ENCODE data around the gene ZNF853. TPM values are rescaled to one million over a fixed set of nuclear protein-coding genes. Genes with fewer than 3 reads are reported as not detected.

The ZNF853 gene
- total and polyA plus RNA-seq, 2 of the 8 experiments (the other 6 are each of a cell fraction or from before 2014, with no cell fraction given), result 4.3 to 5.7 TPM

DNA sequence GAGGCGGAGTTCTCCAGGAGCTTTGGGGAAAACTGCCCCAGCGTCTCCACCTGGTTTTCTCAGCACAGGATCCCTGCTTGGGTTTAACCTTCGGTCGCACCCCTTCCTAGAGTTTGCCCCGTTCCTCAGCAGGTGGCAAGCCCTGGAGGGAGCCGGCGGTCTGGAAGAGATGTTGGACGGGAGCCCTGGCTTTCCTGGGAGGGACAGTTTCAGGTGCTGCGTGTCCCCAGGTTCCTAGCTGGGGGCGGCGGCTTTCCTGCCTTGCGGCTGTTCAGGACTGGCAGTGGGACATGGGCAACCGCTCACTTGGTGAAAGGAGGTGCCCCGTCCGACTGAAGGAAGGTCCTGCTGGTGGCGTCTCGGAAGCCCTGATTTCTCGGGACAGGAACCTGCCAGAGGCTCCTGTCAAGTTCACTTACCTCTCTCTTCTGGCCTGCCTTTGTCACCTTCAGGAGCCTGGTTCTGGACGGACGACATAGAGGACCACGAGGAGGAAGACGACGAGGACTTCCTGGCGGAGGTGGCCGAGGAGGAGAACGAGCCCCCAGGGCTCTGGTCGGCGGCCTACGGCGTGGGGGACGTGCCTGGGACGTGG is 36.5 kb downstream of the ZNF853 start:
- Histone ChIP-seq H3K79me2 (ENCODE audit: control insufficient read depth in 1 of 2, insufficient read depth in 2 of 2, low read length in 2 of 2) (no peaks in the 10 kb centered on the region), H2BK20ac (ENCODE audit: low read length) (no peak overlapping the region), H3K4me1 (replicated peaks in 1 of 4; ENCODE audit: control insufficient read depth in 3 of 4, insufficient read depth in 4 of 4, low read length in 3 of 4) (no peaks in the 10 kb centered on the region), H2BK12ac (ENCODE audit: low read depth, low read length) (no peak overlapping the region), H2AFZ (ENCODE audit: low read length) (no peak overlapping the region), H3K23ac (ENCODE audit: insufficient read length) (no peak overlapping the region), H3K79me1 (ENCODE audit: low read depth, low read length) (no peaks in the 10 kb centered on the region; the same call in 1 of the 2 replicates), H3K4me2 (ENCODE audit: insufficient read depth in 1 of 2, low read depth in 2 of 2, low read length in 2 of 2) (no peak overlapping the region), H4K20me1 (replicated peaks in 1 of 2; ENCODE audit: control insufficient read depth in 1 of 2, insufficient read depth in 2 of 2, low read length in 2 of 2) (peaks cover 0 to 3% of the 10 kb centered on the region in 2 experiments), H3K4ac (replicated peaks; ENCODE audit: insufficient read length, low read depth, low read length) (no peak overlapping the region), H2BK5ac (ENCODE audit: low read depth, low read length) (no peak overlapping the region), H3K9ac (replicated peaks in 1 of 4; ENCODE audit: extremely low read depth in 1 of 4, low read depth in 3 of 4, low read length in 3 of 4) (no peak overlapping the region), H3K14ac (ENCODE audit: insufficient read length) (no peak overlapping the region), H3K56ac (replicated peaks; ENCODE audit: insufficient read length, low read depth, low read length) (no peak overlapping the region), H4K8ac (ENCODE audit: extremely low read depth, insufficient read depth, low read length) (no peak overlapping the region), H4K91ac (replicated peaks; ENCODE audit: insufficient read length, low read length) (no peak overlapping the region), H2AK5ac (ENCODE audit: low read depth, low read length) (no peak overlapping the region), H3K36me3 (ENCODE audit: control insufficient read depth in 2 of 4, insufficient read depth in 4 of 4, low read length in 3 of 4) (peaks cover 0 to 30% (median 2%) of the 10 kb centered on the region in 4 experiments; a peak in 3 of 8 replicates), H4K5ac (ENCODE audit: insufficient read length, low read depth, low read length) (no peak overlapping the region), H3K23me2 (ENCODE audit: low read depth, low read length) (no peaks in the 10 kb centered on the region), H3K27me3 (replicated peaks in 1 of 4; ENCODE audit: control insufficient read depth in 3 of 4, extremely low read depth in 1 of 4, insufficient read depth in 3 of 4, low read length in 3 of 4) (no peaks in the 10 kb centered on the region; a peak in 1 of 7 replicates), H2BK15ac (ENCODE audit: low read length) (no peak overlapping the region), H3K9me3 (ENCODE audit: insufficient read depth in 2 of 2, low read depth in 1 of 2, low read length in 1 of 2) (no peaks in the 10 kb centered on the region; a peak in 1 of 4 replicates), H2BK120ac (replicated peaks; ENCODE audit: low read depth, low read length) (no peak overlapping the region), H3K27ac (ENCODE audit: low read depth, low read length) (no peak overlapping the region), H3K18ac (ENCODE audit: extremely low read depth, low read length) (no peak overlapping the region), H3K4me3 (ENCODE audit: extremely low read depth in 1 of 4, insufficient read depth in 2 of 4, low read depth in 3 of 4, low read length in 4 of 4) (no peak overlapping the region)
- 96% methylated on average over 25 of the region's 32 CpGs; no CpG with 5 or more reads in 1 of the 2 experiments for WGBS, 2 experiments (ENCODE audit: extremely low coverage in 1 of 2, insufficient coverage in 1 of 2, insufficient read length in 1 of 2, insufficient replicate concordance in 2 of 2, low coverage in 1 of 2, low lambda C conversion rate in 2 of 2, missing lambda C conversion rate in 1 of 2)
- CTCF ChIA-PET (ENCODE audit: partially characterized antibody), result no interaction called here
- DNase-seq (ENCODE audit: low read depth in 1 of 2, low spot score in 2 of 2), result no peak
- POLR2A ChIA-PET (ENCODE audit: partially characterized antibody), result no interaction called here
- FAIRE-seq, result no peak
- no peak for TF ChIP-seq SIN3A (conservative IDR thresholded peaks at IDR 0.05 in 1 of 2, IDR thresholded peaks at IDR 0.05 in 1 of 2; ENCODE audit: low read depth in 1 of 2, low read length in 2 of 2)
- TF ChIP-seq BRCA1 (IDR thresholded peaks at IDR 0.05; ENCODE audit: low read depth, low read length), result no peak
